AG04449 (cell line): ENCODE results near the gene SHMT1.

Experiments used
- CTCF ChIA-PET: fragments of 350-600 bp; formaldehyde crosslinking; extraction: SDS; loops from one replicate; lab custom pipeline; 2021; ENCODE audit warnings: antibody characterized with exemption; lab: Yijun Ruan, JAX
- POLR2A ChIA-PET: fragments of 400-600, 350-600 bp; formaldehyde crosslinking; extraction: SDS; loops from one replicate; lab custom pipeline; 2020; ENCODE audit warnings: antibody characterized with exemption, inconsistent platforms; lab: Yijun Ruan, JAX
- DNase-seq: peaks from one replicate; pipeline ENCODE4 v3.0.0-alpha.2; 2010; ENCODE audit warnings: low read depth, low spot score
- H3K4me3 ChIP-seq: 2 replicates; pipeline ENCODE4 v1.5.1; 2011; ENCODE audit warnings: low read depth, mild to moderate bottlenecking, control low read depth, low read length
- CTCF ChIP-seq: IDR thresholded peaks from one replicate; pipeline ENCODE4 v1.5.1; 2011; ENCODE audit warnings: mild to moderate bottlenecking, moderate library complexity, low read length, control low read depth, inconsistent platforms; ENCODE audit not compliant: insufficient read depth; ENCODE audit errors: missing control alignments

Gene SHMT1

DNA sequence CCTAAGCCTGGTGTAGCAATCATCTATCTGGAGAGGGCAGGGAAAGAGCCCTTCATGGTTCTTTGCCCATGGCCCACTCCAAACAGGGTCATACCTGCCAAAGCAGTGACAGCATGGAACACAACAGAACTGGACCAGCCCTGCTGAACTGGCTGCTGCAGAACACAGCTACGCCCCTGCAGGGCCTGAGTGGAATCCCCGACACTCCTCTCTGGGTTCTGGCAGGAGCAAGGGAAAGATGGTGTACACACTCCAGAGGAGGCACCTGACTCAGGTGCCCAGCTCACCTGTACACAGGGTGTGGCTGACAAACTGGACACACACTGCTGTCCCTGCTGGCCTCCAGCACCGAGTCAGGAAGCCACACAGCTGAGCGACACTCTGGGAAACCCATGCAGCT, 83.1 kb downstream of the SHMT1 start:
- no peak overlapping the region for H3K4me3 ChIP-seq
- no peak for TF ChIP-seq CTCF
- no peak for DNase-seq
- POLR2A ChIA-PET, result no interaction called here
- CTCF ChIA-PET, result no interaction called here

GRCh38 chr17:18278867-18279266, 84.5 kb downstream of the SHMT1 start:
- CTCF ChIA-PET, result interaction anchor here (1.5 kb wide), 1 partner anchor 9 kb away, joined by 3 read pairs; no protein-coding TSS in a partner anchor

More at GRCh38 chr17:18278867-18279266, 84.5 kb downstream of the SHMT1 start:
- POLR2A ChIA-PET, result no interaction called here
- no peak for DNase-seq
- no peak for TF ChIP-seq CTCF
- no peak overlapping the region for H3K4me3 ChIP-seq
